Natural killer cell (primary cell): Measurements from ENCODE around the gene MLPH. TPM values are rescaled to one million over a fixed set of nuclear protein-coding genes. Genes with fewer than 3 reads are reported as not detected.

Source experiments
- ATAC-seq, 3 donors: fragments of 150-1000 bp in 2 of 3; fragments of 200-7000 bp in 1 of 3; cut with Tn5 transposase; 1 replicate in 1 of 3; 2 replicates in 2 of 3; pipeline ENCODE4 v1.10.0; 2021; ENCODE audit warnings: mild to moderate bottlenecking in 2 of 3, moderate library complexity in 2 of 3
- DNase-seq, 2 donors: peaks; one replicate each; pipeline versions ENCODE4 v3.0.0 to v3.0.0-alpha.2; 2013 to 2021; ENCODE audit warnings: mixed read lengths in 1 of 2
- H3K27ac ChIP-seq: one replicate; pipeline ENCODE4 v1.5.1; 2013; ENCODE audit warnings: mild to moderate bottlenecking, low read length
- H3K27me3 ChIP-seq: one replicate; pipeline ENCODE4 v1.6.1; 2013; ENCODE audit warnings: low read length; ENCODE audit not compliant: control insufficient read depth, insufficient read depth
- H3K36me3 ChIP-seq: one replicate; pipeline ENCODE4 v1.6.1; 2013; ENCODE audit warnings: low read length; ENCODE audit not compliant: control insufficient read depth, insufficient read depth
- H3K4me1 ChIP-seq: one replicate; pipeline ENCODE4 v1.6.1; 2013; ENCODE audit warnings: low read length; ENCODE audit not compliant: control insufficient read depth, insufficient read depth
- H3K4me3 ChIP-seq: one replicate; pipeline ENCODE4 v1.5.1; 2013; ENCODE audit warnings: low read length
- H3K9me3 ChIP-seq: one replicate; pipeline ENCODE4 v1.6.1; 2013; ENCODE audit warnings: low read length; ENCODE audit not compliant: control insufficient read depth, insufficient read depth
- H3K27ac Mint-ChIP-seq, 2 donors: one replicate each; pipeline ENCODE4 v1.8.0; 2022; ENCODE audit warnings: mild to moderate bottlenecking in 2 of 2, mixed read lengths in 2 of 2, moderate library complexity in 1 of 2
- H3K27me3 Mint-ChIP-seq, 2 donors: one replicate each; pipeline ENCODE4 v1.8.0; 2022; ENCODE audit warnings: low read depth in 2 of 2, mixed read lengths in 2 of 2
- H3K36me3 Mint-ChIP-seq: one replicate; pipeline ENCODE4 v1.8.0; 2022; ENCODE audit warnings: mixed read lengths
- H3K4me1 Mint-ChIP-seq, 2 donors: one replicate each; pipeline ENCODE4 v1.8.0; 2022; ENCODE audit warnings: mixed read lengths in 2 of 2
- H3K4me3 Mint-ChIP-seq: one replicate; pipeline ENCODE4 v1.8.0; 2022; ENCODE audit warnings: mild to moderate bottlenecking, moderate library complexity, mixed read lengths
- H3K9me3 Mint-ChIP-seq, 2 donors: one replicate each; pipeline ENCODE4 v1.8.0; 2022; ENCODE audit warnings: mixed read lengths in 2 of 2
- WGBS: methylation state at CpG from one replicate; pipeline ENCODE4 v1.1.7; 2013; ENCODE audit warnings: missing lambda C conversion rate; ENCODE audit not compliant: insufficient coverage; 5-methylcytosine and 5-hydroxymethylcytosine counted together
- intact Hi-C: fragments of 100-400 bp; cut with micrococcal nuclease; formaldehyde crosslinking; loops from one replicate; pipeline ENCODE4 v1.14.2; 2022
- total RNA-seq, 4 donors: library from RNA; stranded (reverse); fragments of 120-200 nt in 1 of 4; gene quantifications; one replicate each; pipeline versions ENCODE4 v1.2.3 to v1.2.4, GENCODE V29; 2013 to 2022
- TF ChIP-seq, protein P1 (sequence below): fragments of 200-600 bp; IDR thresholded peaks from one replicate; pipeline ENCODE4 v1.8.0; 2022; ENCODE audit warnings: antibody characterized with exemption

The MLPH gene
- total RNA-seq, 3 donors from 2014 or later (not counting 1 experiment from before 2014, with no cell fraction given) = not detected

DNA sequence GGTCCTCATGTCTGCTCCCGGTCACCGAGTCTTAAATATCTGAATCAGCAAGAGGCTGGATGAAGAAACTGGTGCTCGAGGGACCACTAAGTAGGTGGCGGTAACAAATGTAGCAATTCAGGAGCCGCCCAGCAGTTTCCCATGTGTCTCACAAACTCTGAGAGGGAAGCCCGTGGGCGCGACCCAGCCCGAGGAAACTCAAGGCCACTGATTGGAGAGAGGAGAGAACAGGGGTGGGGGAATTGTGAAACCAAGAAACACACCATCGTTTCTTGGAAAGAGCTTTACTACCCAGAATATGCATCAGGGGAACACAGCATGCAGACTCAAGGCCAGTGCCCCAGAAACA, 10.8 kb downstream of the MLPH start:
- no peaks in the 10 kb centered on the region for H3K27me3 ChIP-seq
- H3K27ac ChIP-seq = no peak overlapping the region
- ATAC-seq = no peak
- no peaks in the 10 kb centered on the region for H3K9me3 Mint-ChIP-seq
- no peaks in the 10 kb centered on the region for H3K4me1 ChIP-seq
- TF ChIP-seq, protein P1, sequence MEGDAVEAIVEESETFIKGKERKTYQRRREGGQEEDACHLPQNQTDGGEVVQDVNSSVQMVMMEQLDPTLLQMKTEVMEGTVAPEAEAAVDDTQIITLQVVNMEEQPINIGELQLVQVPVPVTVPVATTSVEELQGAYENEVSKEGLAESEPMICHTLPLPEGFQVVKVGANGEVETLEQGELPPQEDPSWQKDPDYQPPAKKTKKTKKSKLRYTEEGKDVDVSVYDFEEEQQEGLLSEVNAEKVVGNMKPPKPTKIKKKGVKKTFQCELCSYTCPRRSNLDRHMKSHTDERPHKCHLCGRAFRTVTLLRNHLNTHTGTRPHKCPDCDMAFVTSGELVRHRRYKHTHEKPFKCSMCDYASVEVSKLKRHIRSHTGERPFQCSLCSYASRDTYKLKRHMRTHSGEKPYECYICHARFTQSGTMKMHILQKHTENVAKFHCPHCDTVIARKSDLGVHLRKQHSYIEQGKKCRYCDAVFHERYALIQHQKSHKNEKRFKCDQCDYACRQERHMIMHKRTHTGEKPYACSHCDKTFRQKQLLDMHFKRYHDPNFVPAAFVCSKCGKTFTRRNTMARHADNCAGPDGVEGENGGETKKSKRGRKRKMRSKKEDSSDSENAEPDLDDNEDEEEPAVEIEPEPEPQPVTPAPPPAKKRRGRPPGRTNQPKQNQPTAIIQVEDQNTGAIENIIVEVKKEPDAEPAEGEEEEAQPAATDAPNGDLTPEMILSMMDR = no peak
- WGBS = 77% methylated on average over 10 of the region's 10 CpGs
- H3K4me1 Mint-ChIP-seq = peaks cover 0 to 7% of the 10 kb centered on the region in 2 donors
- peaks cover 31 to 46% of the 10 kb centered on the region in 2 donors for H3K27me3 Mint-ChIP-seq
- H3K36me3 ChIP-seq = no peaks in the 10 kb centered on the region
- no peak for DNase-seq
- H3K4me3 Mint-ChIP-seq = no peak overlapping the region
- no peak overlapping the region for H3K27ac Mint-ChIP-seq
- no peak overlapping the region for H3K4me3 ChIP-seq
- no peaks in the 10 kb centered on the region for H3K36me3 Mint-ChIP-seq
- intact Hi-C loops = no loop called here
- H3K9me3 ChIP-seq = no peaks in the 10 kb centered on the region

DNA sequence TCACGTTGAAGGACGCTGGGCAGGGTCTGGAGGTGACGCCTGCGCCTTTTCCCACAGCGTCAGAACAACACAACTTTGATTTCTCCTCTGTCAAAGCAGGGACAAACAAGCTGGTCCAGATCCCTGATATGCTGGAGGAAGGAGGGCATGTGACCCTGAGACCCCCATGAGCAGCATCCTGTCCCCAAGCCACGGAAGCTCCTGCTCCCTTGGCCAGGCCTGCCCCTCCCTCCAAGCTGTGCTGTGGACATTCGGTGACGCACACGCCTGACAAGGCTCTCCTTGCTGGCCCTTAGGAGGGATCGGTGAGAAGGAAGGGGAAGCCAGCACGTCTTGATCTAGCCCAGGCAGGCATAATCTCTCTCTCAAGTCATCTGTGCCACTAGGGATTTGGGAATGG, 11.3 kb downstream of the MLPH start:
- no peaks in the 10 kb centered on the region for H3K27me3 ChIP-seq
- WGBS = 78% methylated on average over 11 of the region's 11 CpGs
- no peaks in the 10 kb centered on the region for H3K4me1 ChIP-seq
- Mint-ChIP-seq H3K4me3 (no peak overlapping the region), H3K36me3 (no peaks in the 10 kb centered on the region), H3K27me3 (peaks cover 32 to 42% of the 10 kb centered on the region in 2 donors), H3K9me3 (no peaks in the 10 kb centered on the region), H3K4me1 (peaks cover 0 to 7% of the 10 kb centered on the region in 2 donors), H3K27ac (no peak overlapping the region)
- intact Hi-C loops = no loop called here
- H3K4me3 ChIP-seq = no peak overlapping the region
- TF ChIP-seq, protein P1 = no peak
- H3K9me3 ChIP-seq = no peaks in the 10 kb centered on the region
- ATAC-seq (no peak), DNase-seq (no peak)
- H3K36me3 ChIP-seq = no peaks in the 10 kb centered on the region
- no peak overlapping the region for H3K27ac ChIP-seq

DNA sequence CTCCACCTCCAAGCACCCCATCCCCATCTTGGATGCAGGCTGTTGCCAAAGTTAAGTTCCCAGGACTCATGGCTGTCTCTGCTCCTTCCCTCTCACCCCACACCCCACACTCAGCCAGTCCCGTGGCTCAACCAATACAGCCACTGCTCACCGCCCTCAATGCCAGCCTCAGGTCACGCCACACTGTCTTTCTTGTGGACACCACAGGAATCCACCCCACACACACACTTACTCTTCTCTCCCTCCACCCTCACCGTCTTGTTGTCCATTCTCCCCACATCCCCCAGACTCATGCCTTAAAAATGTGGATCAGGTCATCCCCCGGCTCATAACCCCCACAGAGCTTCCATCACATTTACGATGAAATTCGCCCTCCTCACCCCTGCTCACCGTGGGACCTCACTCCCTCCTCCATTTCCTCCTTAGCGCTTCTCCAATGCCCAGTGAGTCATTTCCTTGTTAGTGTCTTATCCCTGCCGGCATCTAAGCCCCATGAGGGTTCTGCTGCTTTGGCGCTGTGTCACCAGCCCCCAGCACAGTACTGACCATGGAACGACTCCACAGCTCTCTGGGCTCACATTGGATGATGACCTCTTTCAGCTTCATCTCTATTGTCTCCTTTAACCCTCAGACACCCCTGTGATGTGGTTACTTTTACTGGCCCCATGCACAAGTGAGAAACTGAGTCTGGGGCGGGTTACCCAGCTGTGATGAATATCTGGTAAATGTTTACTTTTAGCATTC, 13.8 kb downstream of the MLPH start:
- ATAC-seq (no peak), DNase-seq (no peak)
- no peak overlapping the region for H3K4me3 ChIP-seq
- Mint-ChIP-seq H3K4me3 (no peak overlapping the region), H3K27ac (no peak overlapping the region), H3K4me1 (peaks cover 0 to 7% of the 10 kb centered on the region in 2 donors), H3K36me3 (no peaks in the 10 kb centered on the region), H3K27me3 (peaks cover 31 to 45% of the 10 kb centered on the region in 2 donors), H3K9me3 (no peaks in the 10 kb centered on the region)
- intact Hi-C loops = no loop called here
- H3K36me3 ChIP-seq = no peaks in the 10 kb centered on the region
- H3K4me1 ChIP-seq = no peaks in the 10 kb centered on the region
- no peaks in the 10 kb centered on the region for H3K27me3 ChIP-seq
- TF ChIP-seq, protein P1 = no peak
- no peak overlapping the region for H3K27ac ChIP-seq
- 49% methylated on average over 13 of the region's 13 CpGs for WGBS
- H3K9me3 ChIP-seq = no peaks in the 10 kb centered on the region
